Stimulated activated CD4-positive, alpha-beta T cell treated with anti-CD3 and anti-CD28 coated beads, Interleukin-2, amount 100 ng/mL, for 24 hours (primary cell): Measurements from ENCODE around the gene MEF2A.
"Not testable (repeated sequence)": the region's sequence is repeated elsewhere in the genome, so short reads cannot be mapped to it uniquely, and the experiment has no call there.

ENCODE experiments used
- DNase-seq, 2 donors: peaks; one replicate each; pipeline ENCODE4 v3.0.0-alpha.2; 2020

The MEF2A gene

DNA sequence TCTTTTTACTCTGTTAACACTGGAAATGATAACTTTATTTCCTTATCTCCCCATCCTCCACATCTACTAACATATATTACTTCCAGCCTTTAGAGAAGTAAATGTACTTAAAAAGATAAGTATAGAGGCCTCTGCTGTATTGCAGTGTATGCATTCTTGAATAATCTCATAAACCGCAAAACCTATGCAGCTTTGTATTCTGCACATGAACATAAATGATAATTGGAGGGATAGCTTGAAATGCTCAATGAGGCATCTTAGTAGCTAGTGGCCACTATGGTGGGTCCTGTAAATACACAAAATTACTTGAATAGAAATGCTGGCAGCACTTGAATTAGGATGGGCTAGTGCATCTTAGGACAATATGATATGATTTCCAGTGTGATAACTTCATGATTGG lies 90.4 kb downstream of the MEF2A start:
- no peak for DNase-seq

DNA sequence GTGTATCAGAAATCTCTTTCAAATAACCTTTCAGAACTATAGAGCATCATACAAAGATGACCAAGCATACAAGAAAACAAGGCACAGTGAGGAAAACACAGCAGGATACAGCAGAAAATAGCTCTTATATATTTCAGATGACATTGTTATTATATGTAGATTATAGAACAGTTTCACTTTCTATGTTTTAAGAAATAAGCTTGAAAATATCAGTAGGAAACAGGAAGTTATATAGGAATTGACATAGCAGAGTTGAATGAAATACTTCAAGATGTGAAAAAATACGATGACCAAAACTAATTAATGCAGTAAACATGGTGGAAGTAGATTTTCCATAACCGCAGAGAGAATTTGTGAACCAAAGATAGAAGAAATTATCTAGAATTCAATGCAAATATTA lies 92.2 kb downstream of the MEF2A start:
- no peak for DNase-seq

DNA sequence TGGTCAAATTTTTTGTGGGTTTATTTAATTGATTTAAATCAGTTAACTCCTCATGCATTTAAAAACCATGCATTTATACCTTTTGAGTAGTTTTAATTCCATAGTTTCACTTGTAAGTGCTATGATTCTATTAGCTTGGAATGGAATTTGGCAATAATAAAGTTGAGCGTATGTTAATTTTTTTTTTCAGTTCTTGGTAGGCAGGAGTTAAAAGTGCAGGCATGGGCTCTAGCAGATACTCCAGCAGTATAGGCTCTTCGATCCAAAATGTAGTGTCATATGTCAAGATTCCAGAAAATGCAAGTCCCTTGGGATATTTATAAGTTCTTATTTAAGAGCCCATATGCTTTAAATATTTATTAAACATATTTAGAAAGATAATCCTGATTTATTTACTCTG lies 97.1 kb downstream of the MEF2A start:
- DNase-seq, result no peak

DNA sequence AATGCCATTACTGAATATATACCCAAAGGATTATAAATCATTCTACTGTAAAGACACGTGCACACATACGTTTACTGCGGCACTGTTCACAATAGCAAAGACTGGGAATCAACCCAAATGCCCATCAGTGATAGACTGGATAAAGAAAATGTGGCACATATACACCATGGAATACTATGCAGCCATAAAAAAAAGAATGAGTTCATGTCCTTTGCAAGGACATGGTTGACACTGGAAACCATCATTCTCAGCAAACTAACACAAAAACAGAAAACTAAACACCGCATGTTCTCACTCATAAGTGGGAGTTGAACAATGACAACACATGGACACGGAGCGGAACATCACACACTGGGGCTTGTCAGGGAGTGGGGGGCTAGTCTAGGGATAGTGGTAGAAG lies 100.3 kb downstream of the MEF2A start:
- not testable (repeated sequence) for DNase-seq

DNA sequence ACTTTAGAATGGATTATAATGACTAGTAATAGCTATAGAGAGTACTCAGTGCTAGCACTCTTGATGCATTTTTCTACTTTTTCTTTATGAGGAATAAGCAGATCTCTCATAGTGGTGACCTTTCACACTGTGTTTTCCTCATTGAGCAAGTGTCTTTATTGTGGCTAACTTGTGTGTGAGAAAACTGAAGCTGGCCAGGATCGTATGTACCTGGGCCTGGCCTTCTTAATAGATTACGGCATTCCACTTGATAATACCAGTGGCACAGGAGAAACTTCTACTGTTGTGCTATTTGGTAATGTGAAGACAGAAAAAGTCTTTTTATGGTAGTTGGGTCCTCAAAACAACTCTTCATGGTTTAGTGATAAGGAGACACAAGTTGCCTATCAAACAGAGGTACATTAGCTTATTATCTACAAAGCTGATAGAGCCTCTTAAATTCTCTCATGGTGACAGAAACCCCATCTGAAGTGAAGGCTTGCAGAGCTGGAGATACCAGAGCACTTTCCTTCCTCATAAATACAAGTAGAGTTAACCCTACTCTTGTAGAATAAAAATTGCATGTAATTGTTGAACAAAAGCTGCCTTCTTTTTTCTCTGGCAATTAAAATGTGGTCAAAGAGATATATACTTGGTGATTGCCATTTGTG lies 102.9 kb downstream of the MEF2A start:
- DNase-seq, result no peak

DNA sequence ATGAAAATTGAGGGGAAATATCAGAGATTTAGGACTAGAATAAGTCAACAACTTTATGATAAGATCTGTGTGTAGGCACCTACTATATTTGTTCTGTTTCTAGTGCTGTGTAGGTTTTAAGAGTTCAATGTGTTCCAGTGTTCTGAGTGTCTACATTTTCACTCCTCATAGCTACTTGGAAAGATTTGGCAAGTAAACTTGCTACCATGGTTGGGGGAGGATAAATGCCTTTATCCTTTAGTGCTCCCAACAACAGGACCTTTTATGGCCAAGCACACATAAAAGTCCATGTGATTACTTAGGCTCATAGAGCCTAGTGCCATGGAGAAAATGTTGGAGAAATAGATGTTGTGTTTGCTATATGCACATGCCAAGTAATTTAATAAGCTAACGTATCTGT lies 103.5 kb downstream of the MEF2A start:
- no peak for DNase-seq

DNA sequence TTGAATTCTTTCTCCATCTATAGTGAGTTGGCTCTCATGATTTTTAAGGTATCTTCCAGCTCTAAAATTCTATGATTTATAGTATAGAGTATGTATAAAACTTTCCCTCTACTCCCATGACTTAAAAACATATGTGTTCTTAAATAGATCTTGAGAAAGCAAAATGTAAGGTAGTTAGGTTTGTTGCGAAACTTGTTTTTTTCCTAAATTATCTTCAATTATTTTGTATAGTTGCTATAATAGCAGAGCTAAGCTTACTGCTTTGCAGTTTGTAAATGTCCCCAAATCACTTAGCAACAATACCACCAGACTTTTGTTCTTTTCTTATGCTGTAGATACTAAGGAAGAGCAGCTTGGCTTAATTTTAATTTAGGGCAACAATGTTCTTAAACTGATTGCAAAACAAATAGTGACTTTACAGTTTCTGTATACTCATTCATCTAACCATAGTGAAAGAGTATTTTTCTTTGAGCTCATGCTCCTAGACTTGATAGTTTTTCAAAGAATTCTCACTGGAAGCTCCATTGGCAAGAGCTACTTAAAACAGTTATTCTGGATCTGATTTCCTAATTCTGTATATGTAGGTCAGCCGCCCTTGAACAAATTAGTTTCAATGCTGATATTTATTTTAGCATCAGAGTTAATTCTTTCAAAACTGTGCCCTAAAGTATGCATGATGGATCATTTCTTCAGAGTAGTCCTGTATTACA lies 106.3 kb downstream of the MEF2A start:
- DNase-seq, result no peak

DNA sequence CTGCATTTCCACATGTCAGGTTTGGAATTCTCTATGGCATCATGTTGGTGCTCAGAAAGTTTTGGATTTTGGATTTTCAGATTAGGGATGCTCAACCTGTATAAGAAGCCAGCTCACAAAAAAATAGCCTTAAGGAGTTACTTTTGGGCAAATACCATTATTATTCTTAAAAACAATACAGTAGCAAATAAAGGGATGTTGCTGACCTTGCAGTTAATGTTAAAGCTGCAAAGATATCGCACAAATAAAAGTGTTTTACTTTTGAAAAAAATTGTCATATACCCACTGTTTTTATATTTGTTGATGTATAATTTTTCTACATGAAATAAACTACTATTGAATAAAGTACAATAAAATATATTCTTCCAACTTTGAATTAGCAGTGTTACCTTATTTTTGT lies 107.3 kb downstream of the MEF2A start:
- DNase-seq, result no peak

DNA sequence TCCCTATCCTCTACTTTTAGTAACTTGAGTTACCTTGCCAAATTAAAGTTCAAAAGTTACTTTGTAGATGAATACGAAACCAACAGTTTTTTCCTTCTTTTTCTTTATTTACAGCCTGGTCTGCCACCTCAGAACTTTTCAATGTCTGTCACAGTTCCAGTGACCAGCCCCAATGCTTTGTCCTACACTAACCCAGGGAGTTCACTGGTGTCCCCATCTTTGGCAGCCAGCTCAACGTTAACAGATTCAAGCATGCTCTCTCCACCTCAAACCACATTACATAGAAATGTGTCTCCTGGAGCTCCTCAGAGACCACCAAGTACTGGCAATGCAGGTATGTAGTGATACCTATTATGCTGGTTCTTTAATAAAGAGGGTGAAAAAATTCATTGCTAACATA lies 108.5 kb downstream of the MEF2A start:
- no peak for DNase-seq

DNA sequence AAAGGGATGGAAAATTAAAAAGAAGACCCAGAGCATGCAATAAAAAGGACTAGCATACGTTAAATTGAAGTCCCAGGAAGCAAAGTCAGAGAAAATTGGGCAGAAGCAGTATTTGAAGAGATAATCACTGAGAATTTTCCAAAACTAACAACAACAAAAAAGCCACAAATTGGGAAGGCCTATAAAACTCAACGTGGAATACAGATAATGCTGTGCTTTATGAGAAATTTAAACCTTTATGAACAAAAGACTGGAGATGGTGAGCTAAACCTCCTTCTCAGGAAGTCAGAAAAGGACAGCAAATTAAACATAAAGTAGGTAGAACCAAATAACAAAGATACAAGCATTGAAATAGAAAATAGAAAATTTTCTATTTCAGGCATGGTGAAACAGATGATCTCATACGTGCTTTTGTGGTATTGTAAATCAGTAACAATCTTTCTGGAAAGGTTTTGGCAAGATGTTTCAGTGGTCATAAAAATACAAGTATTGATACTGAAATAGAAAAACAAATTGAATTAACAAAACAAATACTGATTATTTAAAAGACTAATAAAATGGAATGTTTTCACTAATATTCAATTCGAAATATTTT lies 111.9 kb downstream of the MEF2A start:
- DNase-seq, result no peak

DNA sequence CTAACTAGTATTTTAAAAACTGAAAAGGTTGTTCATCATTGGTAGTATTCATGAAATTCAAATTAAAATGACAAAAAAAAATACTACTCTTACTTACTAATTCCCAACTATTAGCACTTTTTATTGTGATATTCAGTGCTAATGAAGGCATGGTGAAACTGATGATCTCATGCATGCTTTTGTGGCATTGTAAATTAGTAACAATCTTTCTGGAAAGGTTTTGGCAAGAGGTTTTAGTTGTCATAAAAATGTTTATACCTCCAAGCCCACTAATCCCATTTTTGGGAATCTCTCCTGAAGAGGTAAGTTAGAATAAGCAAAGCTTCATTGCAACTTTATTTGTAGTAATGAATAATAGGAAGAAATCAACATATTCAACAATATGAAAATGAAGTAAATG lies 114.5 kb downstream of the MEF2A start:
- no peak for DNase-seq

DNA sequence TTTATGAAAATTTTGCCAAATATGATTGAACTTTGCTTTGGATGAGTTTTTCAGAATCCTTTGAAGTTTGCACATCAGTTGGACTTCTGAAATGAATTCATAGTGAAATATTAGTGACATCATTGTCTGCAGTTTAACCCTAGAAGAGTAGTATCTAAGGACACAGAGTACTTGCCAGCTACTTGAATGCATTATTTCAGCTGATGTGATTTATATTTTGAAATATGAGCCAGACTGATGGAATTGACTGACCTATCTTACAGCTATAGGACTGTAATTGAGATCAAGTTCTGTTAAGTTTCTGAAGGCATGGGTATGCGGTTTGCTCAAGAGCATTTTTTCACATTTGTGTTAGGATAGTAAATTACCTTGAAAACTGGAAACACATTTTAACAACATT lies 116.2 kb downstream of the MEF2A start:
- no peak for DNase-seq

DNA sequence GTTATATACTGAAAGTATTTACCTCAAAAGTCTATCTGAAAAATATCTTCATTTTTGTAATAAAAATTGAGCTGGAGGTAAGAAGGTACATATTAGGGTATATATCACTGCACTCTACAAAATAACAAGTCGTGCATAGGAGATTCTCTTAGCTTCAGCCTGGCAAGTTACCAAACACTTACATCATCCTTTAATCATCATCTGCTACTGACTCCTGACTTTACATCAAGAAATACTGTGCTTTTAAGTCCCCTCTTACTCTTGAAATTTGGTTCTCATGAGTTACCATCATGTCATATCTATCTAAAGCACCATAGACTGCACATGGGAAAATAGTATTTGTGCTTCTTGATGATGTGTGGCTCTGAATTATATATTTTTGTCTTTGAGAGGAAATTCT lies 116.7 kb downstream of the MEF2A start:
- DNase-seq, result no peak

DNA sequence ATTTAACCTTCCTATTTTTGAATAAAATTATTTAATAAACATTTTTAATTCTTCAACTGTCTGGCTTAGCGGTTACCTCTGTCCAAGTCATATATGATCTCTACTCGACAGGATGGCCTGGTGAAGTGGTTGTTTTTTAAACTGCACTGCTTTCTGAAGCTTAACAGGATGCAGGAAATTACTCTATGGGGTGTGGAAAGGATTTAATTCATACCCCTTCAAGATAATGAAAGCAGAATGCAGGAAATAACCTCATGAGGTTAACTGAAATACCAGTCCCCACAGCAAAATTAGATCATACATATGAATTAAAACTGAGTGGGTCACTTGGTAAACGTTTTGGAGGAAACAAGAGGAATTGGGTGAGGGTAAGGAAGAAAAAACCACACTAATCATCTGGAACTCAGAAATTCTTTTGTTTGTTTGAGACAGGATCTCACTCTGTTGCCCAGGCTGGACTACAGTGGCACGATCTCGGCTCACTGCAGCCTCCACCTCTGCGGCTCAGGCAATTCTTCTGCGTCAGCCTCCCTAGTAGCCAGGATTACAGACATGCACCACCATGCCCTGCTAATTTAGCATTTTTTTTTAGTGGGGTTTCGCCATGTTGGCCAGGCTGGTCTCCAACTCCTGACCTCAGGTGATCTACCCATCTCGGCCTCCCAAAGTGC lies 117.4 kb downstream of the MEF2A start:
- no peak for DNase-seq

DNA sequence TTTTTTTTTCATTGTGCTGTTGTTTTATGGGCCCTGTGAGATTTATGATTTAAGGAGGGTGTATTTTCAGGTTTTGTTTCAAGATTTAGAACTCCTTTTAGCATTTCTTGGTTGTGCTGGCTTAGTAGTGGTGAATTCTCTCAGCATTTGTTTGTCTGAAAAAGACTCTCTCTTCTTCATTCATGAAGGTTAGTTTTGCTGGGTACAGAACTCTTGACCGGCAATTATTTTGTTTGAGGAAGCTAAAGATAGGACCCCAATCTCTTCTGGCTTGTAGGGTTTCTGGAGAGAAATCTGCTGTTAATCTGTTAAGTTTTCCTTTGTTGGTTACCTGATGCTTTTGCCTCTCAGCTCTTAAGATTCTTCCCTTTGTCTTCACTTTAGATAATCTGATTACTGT lies 120.5 kb downstream of the MEF2A start:
- no peak for DNase-seq

DNA sequence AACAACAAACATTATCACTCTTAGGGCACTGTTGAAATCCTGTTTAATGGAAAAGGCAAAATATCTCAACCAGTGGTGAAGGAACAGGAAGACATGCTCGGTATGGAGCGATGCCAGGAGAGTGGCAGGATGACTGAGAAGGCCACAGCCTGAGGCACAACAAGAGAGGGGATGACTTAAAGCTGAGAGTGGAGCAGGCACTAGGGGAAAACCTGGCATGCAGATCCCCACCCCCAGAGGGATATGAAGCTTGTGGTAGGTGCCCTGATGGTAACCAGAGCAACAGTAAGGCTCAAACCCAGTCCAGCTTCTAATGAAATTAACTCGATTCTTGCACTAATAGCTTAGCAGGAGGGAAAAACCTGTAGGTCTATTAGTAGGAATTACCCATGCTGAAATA lies 127.0 kb downstream of the MEF2A start:
- DNase-seq, result no peak

DNA sequence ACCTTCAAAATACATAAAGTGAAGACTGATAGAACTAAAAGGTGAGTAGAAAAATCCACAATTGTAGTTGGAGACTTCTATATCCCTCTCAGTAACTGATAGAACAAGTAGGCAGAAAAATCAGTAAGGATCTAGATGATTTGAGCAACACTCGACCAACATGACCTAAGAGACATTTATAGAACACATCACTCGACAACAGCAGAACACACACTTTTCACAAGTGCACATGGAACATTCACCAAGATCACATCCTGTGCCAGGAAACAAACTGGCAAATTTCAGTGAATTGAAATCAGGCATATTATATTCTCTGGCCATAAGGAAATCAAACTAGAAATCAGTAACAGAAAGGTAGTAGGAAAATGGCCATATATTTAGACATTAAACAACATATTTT lies 130.3 kb downstream of the MEF2A start:
- no peak for DNase-seq

DNA sequence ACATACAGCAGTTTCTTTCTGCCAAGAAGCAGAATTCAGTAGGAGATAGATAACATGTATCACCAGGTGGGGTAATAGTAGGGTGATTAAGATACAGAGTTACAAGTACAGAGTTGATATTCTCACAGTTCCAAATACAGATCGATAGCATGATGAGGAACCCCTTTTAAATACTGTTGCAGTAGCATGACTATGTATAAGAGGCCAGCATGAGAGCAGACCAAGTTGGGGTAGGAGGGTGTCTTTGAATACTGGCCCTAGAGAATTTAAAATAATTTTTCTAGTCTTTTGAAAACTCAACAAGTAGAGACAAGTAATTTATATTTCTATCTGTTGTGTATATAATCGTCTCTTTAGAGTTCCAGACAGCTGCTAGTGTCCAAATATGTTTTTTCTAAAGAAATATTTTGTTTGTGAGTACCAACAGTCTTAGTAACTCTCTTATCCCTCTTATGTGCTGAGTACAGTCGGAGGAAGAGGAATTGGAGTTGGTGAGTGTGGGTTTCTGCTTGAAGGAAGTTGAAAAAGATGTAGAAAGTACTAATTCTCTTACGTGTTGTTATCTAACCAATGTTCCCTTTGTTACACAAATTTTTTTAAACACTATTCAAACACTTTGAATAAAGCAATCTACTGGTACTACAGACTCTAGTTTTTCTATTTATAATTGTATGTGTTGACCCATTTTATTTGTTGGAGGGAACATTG lies 137.3 kb downstream of the MEF2A start:
- DNase-seq, result no peak

DNA sequence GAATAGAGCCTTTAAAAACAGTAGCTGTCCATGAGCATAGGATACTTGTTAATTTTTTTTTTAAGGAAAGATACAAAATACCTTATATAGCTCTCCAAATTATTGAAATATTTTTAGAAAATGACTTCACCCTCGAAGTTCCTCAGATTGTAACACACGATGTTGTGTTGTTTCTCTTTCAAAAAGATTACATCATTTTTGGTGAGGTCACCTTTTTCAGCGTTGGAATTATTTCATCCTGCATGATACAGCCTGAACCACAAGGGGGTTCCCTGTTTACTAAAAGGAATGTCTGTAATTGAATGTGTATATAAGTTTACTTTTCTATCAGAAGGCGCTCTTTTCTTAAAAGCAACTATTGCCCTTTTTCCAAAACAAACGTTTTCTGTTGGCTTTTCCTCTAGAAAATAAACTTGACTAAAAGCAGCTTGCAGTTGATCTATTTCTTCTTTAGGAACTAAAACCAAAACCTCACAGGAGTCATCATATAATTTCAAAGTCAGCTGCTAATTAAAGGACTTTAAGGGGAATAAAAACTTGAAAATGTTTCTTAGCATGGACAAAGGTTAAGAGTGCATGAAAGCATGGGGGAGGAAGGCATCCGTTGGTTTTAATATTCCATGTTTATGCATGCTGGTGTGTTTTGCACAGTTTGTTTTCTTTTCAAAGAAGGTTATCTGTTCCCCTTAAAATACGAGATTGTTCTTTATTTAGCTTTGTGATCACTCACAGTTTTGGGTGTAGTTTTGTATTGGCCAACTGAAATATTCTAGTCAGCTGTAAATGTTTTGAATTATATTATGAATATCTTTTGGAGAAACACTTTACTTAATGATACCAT lies 138.0 kb downstream of the MEF2A start:
- DNase-seq, result no peak

DNA sequence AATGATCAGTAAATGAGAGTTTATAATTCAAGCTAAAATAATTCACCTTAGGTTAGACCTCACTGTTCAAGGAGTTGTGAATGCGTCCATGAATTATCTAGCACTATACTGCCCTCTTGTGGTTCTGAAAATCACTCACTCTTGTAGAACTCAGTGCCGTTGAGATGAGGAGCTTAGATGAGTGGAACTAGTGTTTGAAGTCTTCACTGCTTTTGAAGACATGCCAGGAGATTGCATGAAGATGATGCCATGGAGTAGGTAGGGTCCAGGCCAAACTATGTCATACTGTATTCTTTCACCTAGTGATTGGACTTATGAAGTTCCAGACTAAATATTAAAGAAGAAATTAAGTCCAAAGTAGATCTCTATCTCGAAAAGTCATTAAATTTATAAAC lies 138.7 kb downstream of the MEF2A start:
- no peak for DNase-seq

DNA sequence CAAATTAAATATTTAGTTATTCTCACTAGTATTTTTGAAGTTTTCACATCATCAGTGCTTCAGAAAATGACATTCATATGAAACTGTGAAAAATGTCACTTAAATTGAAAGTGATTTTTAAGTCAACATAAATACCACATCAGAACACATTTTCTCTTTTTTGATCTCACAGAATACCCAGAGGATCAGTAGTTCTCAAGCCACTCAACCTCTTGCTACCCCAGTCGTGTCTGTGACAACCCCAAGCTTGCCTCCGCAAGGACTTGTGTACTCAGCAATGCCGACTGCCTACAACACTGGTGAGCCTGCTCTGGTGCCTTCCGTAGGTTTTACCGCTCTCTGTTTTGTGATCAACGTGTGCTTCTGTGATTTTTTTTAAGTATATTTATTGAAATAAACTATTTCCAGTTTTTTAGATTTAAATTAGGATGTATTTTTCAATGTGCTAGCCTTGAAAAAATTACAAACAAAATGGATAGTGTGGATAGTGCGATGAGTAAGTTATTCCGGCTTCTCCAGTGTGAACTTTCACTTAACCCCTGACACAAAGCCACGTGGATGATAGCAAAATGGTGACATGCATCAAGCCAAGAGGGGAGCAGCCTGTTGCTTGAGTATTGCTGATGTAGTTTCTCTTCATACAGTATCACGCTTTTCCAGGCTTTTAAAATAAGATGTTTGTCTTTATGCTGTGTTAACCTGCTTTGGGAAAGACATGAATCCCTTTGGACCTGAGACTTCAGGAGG lies 140.9 kb downstream of the MEF2A start:
- peak; percentile 34 to 40 for DNase-seq
